ELR (cell line): ENCODE measurements around the gene STRA6.

Experiments used
- DNase-seq: peaks from one replicate; pipeline ENCODE4 v3.0.0-alpha.2; 2015; ENCODE audit warnings: low read depth

The STRA6 gene

DNA sequence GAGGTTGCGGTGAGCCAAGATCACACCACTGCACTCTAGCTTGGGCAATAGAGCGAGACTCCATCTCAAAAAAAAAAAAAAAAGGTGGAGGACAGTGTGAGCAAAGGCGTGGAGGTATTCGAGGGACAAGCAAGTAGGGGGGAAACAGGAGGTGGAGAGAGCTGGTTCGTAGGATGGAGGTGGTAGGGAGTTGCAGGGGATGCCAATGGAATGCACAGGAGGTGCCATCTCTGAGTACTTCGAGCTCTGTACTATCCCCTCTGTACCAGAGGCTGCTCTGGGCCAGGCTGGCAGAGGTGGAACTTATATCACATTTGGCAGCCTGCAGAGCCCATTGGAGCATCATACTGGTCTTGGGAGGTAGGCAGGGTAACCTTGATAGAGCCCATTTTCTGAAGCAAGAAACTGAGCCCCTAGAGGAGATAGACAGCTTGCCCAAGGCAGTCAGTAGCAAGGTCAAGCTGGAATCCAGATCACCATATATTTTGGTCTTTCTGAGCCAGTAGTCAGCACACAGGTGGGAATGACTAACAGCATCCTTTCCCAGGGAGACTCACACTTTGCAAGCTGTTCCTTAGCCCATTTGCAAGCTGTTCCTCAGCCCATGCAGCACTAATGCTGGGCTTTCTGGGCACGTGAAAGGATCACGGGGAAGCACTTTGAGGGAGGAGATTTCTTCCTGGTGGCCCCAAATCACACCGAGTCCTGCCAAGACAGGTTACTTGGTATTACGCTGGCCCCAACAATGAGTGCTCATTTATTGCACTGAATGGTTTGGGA lies 24.4 kb upstream of the STRA6 start:
- DNase-seq, result no peak

DNA sequence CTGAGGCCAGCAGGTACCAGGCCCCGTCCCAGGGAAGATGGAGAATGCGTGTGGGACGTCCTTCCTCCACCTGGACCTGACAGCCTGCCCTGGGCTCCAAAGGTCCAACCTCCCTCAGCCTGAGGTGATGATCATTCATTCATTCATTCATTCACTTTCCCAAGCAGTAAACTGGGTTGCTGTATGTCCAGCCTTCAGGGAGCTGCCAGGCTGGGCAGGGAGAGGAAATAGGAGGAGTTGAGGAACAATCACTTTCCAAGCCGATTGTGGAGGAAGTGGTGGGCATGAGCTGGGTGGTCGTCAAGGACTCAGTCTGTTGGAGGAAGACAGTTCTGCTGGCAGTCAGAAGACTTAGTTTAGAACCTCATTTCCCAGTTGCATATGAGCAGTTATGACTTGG lies 23.3 kb upstream of the STRA6 start:
- no peak for DNase-seq

- no peak for DNase-seq
Observed at GRCh38 chr15:74222240-74223119, 19.9 kb upstream of the STRA6 start.

- DNase-seq, result no peak
Observed at GRCh38 chr15:74221399-74222239, 19.0 kb upstream of the STRA6 start.

- no peak for DNase-seq
Observed at GRCh38 chr15:74220475-74221248, 18.1 kb upstream of the STRA6 start.

DNA sequence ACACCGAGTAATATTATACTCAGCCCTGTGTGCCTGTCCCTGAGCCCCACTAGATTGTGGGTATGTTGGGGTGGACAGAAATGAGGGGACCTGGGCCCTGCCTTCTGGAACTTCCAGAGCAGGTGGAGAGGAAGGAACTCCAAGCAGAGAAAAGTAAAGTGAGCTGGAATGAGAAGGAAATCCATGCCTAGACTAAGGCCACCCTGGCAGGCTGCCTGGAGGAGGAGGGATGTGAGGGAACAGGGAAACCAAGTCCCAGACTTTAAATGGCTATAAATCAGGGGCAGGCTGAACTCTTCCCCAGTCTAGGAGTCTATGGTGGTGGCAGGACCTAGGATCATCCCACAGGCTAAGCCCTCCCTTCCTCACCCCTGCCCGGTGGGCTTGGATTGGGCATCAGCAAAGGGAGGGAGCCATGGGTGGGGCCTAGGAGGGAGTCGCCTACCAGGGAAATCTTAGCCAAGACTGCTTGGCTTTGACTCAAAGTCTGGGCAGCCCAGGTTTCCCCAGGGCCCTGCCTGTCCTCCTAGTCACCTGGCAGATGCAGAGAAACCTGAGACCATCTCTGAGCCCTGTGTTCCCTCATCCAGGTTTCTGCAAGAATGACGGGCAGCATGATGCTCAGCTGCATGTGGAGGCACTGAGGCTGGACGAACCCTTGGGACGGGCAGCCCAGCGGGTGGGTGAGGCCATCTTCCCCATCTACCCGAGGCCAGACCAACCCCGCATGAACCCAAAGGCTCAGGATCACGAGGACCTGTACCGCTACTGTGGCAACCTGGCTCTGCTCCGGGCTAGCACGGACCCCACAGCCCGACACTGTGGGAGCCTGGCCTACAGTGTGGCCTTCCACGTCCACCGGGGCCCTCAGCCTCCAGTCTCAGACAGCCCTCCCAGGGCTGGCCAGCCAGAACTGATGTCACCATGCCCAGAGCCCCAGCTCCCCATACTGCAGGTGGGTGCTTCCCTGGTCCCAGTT lies 15.6 kb upstream of the STRA6 start:
- no peak for DNase-seq

GRCh38 chr15:74216949-74217348 lies 14.4 kb upstream of the STRA6 start:
- DNase-seq, result no peak

DNA sequence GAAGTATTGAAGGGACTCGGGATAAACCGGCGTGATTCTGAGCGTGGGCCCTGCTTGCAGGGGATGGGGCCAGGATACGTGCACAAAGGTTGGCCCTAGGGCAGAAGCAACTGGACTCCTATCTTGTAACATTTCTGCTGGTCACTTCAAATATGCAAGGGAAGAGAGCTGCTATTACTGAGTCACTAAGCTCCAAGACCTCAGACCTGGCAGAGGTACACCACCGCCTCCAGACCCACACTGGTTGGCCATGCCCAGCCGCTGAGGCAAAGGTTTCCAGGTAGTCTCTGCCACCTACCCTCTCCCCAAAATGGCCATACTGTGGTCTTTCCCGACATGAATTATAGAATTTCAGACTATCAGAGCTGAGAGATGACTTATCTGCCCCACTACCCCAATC lies 13.4 kb upstream of the STRA6 start:
- no peak for DNase-seq

GRCh38 chr15:74214324-74215021 lies 11.9 kb upstream of the STRA6 start:
- no peak for DNase-seq

- no peak for DNase-seq
Observed at GRCh38 chr15:74213858-74214284, 11.3 kb upstream of the STRA6 start.

DNA sequence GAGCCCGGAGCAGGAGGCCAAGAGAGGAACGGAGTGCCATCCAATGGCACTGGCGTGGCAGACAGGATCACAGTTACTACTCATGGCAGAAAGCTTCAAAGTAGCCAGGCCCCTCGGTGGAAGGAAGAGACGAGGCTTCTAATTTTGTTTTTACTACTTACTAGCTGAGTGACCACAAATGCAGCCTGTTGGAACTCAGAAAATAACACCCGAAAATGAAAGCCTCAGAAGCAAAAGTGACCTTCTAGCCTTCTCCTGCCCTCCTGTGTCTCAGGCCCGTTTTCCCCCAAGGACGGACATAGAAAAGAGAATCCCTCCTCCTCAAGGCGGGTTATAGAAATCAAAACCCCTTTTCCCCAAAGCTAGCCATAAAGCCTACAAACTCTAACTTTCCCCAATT lies 9.9 kb upstream of the STRA6 start:
- DNase-seq, result no peak

DNA sequence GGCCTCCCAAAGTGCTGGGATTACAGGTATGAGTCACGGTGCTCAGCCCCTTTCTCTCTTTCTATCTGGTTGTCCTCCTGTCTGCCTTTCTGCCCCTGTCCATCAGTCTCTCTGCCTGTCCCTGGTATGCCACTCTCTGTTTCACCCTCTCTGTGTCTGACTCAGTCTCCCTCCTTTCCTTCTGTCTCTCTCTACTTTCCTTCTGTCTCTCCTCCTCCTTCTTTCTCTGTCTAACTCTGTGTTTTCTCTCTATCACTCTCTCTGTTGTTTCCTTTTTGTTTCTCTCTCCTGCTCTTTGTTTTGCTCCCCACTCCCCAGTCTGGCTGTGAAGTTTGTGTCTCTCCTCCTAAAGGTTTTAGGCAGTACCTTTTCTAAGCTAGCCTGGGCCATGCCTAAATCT lies 9.1 kb upstream of the STRA6 start:
- DNase-seq, result no peak

GRCh38 chr15:74210729-74211128 lies 8.1 kb upstream of the STRA6 start:
- no peak for DNase-seq

- DNase-seq, result peak; percentile 53
Observed at GRCh38 chr15:74209997-74210671, 7.5 kb upstream of the STRA6 start.

GRCh38 chr15:74209560-74209958 lies 7.0 kb upstream of the STRA6 start:
- DNase-seq, result no peak

DNA sequence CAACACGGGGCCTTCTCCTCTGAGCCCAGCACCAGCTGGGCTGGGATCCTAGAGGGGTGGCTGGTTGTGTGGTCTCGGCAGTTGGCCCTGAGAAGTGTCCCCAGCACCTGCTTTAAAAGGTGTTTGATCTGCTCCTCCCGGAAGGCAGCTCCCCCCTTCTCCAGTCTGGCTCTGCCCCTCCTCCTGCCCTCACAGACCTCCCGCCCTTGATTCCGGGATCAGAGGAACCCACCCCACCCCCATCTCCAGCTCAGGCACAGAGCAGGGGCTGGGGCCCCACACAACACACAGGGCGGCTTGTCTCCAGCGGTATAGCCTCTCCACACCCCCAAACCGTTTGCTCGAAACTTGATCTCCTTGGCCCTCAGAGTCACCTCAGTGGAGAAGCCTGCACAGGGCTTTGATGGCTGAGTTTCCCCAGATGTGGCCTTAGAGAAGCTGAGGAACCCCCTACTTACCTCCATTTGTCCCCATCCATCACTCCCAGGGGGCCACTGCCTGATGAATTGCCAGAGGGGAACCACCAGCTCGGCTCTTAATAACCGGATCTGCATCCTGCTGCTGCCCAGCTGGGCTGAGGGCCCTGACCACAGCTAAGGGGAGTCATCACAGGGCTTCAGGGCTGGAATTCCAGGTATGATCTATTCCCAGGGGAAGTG lies 6.4 kb upstream of the STRA6 start:
- DNase-seq, result peak; percentile 72

- no peak for DNase-seq
Observed at GRCh38 chr15:74208496-74208895, 5.9 kb upstream of the STRA6 start.

GRCh38 chr15:74207652-74208440 lies 5.3 kb upstream of the STRA6 start:
- DNase-seq, result no peak
